GM20000 (cell line): ENCODE data around the gene KLK12.

Experiments used
- DNase-seq: peaks from one replicate; pipeline ENCODE4 v3.0.0; 2012; ENCODE audit warnings: low spot score
- CTCF ChIP-seq: IDR thresholded peaks from 2 replicates; pipeline ENCODE4 v1.5.1; 2012; ENCODE audit warnings: mild to moderate bottlenecking, control low read depth; ENCODE audit errors: extremely low read depth, missing control alignments

The KLK12 gene

GRCh38 chr19:51016798-51017683 lies 17.8 kb downstream of the KLK12 start:
- peak; percentile 83 for DNase-seq
- TF ChIP-seq CTCF: peak; percentile 74

- TF ChIP-seq CTCF: no peak
- no peak for DNase-seq
Measured at GRCh38 chr19:51015691-51016267, 19.0 kb downstream of the KLK12 start.

- no peak for DNase-seq
- no peak for TF ChIP-seq CTCF
Measured at GRCh38 chr19:51014242-51014641, 20.6 kb downstream of the KLK12 start.

- no peak for TF ChIP-seq CTCF
- no peak for DNase-seq
Measured at GRCh38 chr19:51012661-51013190, 22.1 kb downstream of the KLK12 start.

- no peak for DNase-seq
Measured at GRCh38 chr19:51010066-51010795, 24.6 kb downstream of the KLK12 start.

GRCh38 chr19:51009061-51009891 lies 25.5 kb downstream of the KLK12 start:
- DNase-seq: no peak
- TF ChIP-seq CTCF: no peak

More at GRCh38 chr19:51010066-51010795, 24.6 kb downstream of the KLK12 start:
- no peak for TF ChIP-seq CTCF
